MM.1S (cell line): ENCODE data around the gene PTGDR2.

Experiments used
- DNase-seq: peaks from one replicate; pipeline ENCODE4 v3.0.0-alpha.2; 2015
- H2AFZ ChIP-seq: fragments of 300-600 bp; sonication (generic); 2 replicates; pipeline ENCODE4 v1.6.0; 2016; ENCODE audit warnings: antibody characterized with exemption, low read length
- H3F3A ChIP-seq: fragments of 300-600 bp; sonication (generic); 2 replicates; pipeline ENCODE4 v1.6.1; 2016; ENCODE audit warnings: mild to moderate bottlenecking, antibody characterized with exemption, low read length, moderate library complexity, mixed read lengths; ENCODE audit not compliant: insufficient read depth
- H3K27ac ChIP-seq: fragments of 300-600 bp; sonication (generic); 2 replicates; pipeline ENCODE4 v1.5.1; 2016; ENCODE audit warnings: mild to moderate bottlenecking, low read length
- H3K27me3 ChIP-seq: fragments of 300-600 bp; sonication (generic); replicated peaks from 2 replicates; pipeline ENCODE4 v1.6.0; 2016; ENCODE audit warnings: low read length; ENCODE audit not compliant: insufficient read depth
- H3K36me3 ChIP-seq: fragments of 300-600 bp; sonication (generic); replicated peaks from 2 replicates; pipeline ENCODE4 v1.6.1; 2016; ENCODE audit warnings: mild to moderate bottlenecking, low read length, mixed read lengths; ENCODE audit not compliant: insufficient read depth
- H3K4me1 ChIP-seq: fragments of 300-600 bp; sonication (generic); 2 replicates; pipeline ENCODE4 v1.6.1; 2016; ENCODE audit warnings: low read length, mixed read lengths
- H3K4me2 ChIP-seq: fragments of 300-600 bp; sonication (generic); 2 replicates; pipeline ENCODE4 v1.6.0; 2016; ENCODE audit warnings: low read depth, low read length
- H3K4me3 ChIP-seq: fragments of 300-600 bp; sonication (generic); 2 replicates; pipeline ENCODE4 v1.5.1; 2016; ENCODE audit warnings: low read length, mixed read lengths
- H3K79me2 ChIP-seq: fragments of 300-600 bp; sonication (generic); 2 replicates; pipeline ENCODE4 v1.6.1; 2016; ENCODE audit warnings: mixed run types, low read length, mixed read lengths
- H3K9ac ChIP-seq: fragments of 300-600 bp; sonication (generic); 2 replicates; pipeline ENCODE4 v1.6.1; 2016; ENCODE audit warnings: low read length, mixed read lengths
- H3K9me2 ChIP-seq: fragments of 300-600 bp; sonication (generic); replicated peaks from 2 replicates; pipeline ENCODE4 v1.6.1; 2016; ENCODE audit warnings: mild to moderate bottlenecking, low read length, mixed read lengths; ENCODE audit not compliant: insufficient read depth
- H3K9me3 ChIP-seq: fragments of 300-600 bp; sonication (generic); replicated peaks from 2 replicates; pipeline ENCODE4 v1.6.1; 2016; ENCODE audit warnings: mild to moderate bottlenecking, low read length, mixed read lengths; ENCODE audit not compliant: insufficient read depth
- H4K20me1 ChIP-seq: fragments of 300-600 bp; sonication (generic); 2 replicates; pipeline ENCODE4 v1.6.1; 2016; ENCODE audit warnings: mild to moderate bottlenecking, low read length, moderate library complexity, mixed read lengths; ENCODE audit not compliant: insufficient read depth
- EZH2 ChIP-seq: fragments of 300-600 bp; sonication (generic); optimal IDR thresholded peaks from 2 replicates; pipeline ENCODE3; 2017; ENCODE audit warnings: low read depth, mild to moderate bottlenecking, antibody characterized with exemption, low read length, mixed read lengths
- EZH2phosphoT487 ChIP-seq: fragments of 300-600 bp; sonication (generic); IDR thresholded peaks from 2 replicates; pipeline ENCODE4 v1.6.1; 2018; ENCODE audit warnings: antibody characterized with exemption, low read length
- TF ChIP-seq, protein P1 (sequence below): fragments of 300-600 bp; sonication (generic); IDR thresholded peaks from 2 replicates; pipeline ENCODE4 v1.5.1; 2016; ENCODE audit warnings: antibody characterized with exemption, low read length, mixed read lengths

Gene PTGDR2

GRCh38 chr11:60873533-60873932, 17.8 kb upstream of the PTGDR2 start:
- Histone ChIP-seq H3K9ac (no peak overlapping the region), H3K9me3 (no peaks in the 10 kb centered on the region), H3K36me3 (no peaks in the 10 kb centered on the region), H3F3A (peaks cover 20% of the 10 kb centered on the region), H3K4me2 (no peak overlapping the region), H4K20me1 (no peaks in the 10 kb centered on the region), H3K27me3 (no peaks in the 10 kb centered on the region), H2AFZ (no peak overlapping the region), H3K79me2 (no peaks in the 10 kb centered on the region), H3K4me1 (peaks cover 50% of the 10 kb centered on the region), H3K4me3 (no peak overlapping the region), H3K9me2 (no peaks in the 10 kb centered on the region), H3K27ac (no peak overlapping the region)
- no peak for DNase-seq
- TF ChIP-seq, protein P1, sequence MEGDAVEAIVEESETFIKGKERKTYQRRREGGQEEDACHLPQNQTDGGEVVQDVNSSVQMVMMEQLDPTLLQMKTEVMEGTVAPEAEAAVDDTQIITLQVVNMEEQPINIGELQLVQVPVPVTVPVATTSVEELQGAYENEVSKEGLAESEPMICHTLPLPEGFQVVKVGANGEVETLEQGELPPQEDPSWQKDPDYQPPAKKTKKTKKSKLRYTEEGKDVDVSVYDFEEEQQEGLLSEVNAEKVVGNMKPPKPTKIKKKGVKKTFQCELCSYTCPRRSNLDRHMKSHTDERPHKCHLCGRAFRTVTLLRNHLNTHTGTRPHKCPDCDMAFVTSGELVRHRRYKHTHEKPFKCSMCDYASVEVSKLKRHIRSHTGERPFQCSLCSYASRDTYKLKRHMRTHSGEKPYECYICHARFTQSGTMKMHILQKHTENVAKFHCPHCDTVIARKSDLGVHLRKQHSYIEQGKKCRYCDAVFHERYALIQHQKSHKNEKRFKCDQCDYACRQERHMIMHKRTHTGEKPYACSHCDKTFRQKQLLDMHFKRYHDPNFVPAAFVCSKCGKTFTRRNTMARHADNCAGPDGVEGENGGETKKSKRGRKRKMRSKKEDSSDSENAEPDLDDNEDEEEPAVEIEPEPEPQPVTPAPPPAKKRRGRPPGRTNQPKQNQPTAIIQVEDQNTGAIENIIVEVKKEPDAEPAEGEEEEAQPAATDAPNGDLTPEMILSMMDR, result no peak
- TF ChIP-seq EZH2 (no peak), EZH2phosphoT487 (no peak)

DNA sequence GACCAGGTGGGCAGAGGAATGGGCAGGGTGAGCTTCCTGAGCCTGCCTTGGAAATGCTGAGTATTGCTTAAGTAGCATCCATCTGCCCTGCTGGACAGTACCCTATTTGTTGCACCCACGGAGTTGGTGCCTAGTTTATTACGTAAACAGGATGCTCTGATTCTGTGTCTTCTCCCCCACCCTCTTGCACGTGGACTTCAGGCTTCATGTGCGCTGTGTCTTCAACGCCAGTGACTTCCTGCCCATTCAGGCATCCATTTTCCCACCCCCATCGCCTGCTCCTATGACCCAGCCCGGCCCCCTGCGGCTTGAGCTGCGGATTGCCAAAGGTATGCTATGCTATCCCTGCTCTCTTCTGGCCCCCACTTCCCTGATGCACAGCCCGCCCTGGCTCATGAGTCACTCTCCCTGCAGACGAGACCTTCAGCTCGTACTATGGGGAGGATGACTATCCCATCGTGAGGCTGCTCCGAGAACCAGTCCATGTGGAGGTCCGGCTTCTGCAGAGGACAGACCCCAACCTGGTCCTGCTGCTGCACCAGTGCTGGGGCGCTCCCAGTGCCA, 17.3 kb upstream of the PTGDR2 start:
- no peaks in the 10 kb centered on the region for H3K79me2 ChIP-seq
- no peak overlapping the region for H3K4me3 ChIP-seq
- no peak overlapping the region for H3K4me2 ChIP-seq
- peaks cover 20% of the 10 kb centered on the region for H3F3A ChIP-seq
- no peaks in the 10 kb centered on the region for H3K9me3 ChIP-seq
- H3K27me3 ChIP-seq, result no peaks in the 10 kb centered on the region
- peak overlapping the region; percentile 100; the same call in 1 of the 2 replicates for H3K27ac ChIP-seq
- DNase-seq, result no peak
- H3K9me2 ChIP-seq, result no peaks in the 10 kb centered on the region
- no peak overlapping the region for H2AFZ ChIP-seq
- TF ChIP-seq EZH2, result no peak
- no peak for TF ChIP-seq EZH2phosphoT487
- TF ChIP-seq, protein P1, result no peak
- H3K9ac ChIP-seq, result no peak overlapping the region
- no peaks in the 10 kb centered on the region for H3K36me3 ChIP-seq
- peaks cover 54% of the 10 kb centered on the region for H3K4me1 ChIP-seq
- H4K20me1 ChIP-seq, result no peaks in the 10 kb centered on the region

DNA sequence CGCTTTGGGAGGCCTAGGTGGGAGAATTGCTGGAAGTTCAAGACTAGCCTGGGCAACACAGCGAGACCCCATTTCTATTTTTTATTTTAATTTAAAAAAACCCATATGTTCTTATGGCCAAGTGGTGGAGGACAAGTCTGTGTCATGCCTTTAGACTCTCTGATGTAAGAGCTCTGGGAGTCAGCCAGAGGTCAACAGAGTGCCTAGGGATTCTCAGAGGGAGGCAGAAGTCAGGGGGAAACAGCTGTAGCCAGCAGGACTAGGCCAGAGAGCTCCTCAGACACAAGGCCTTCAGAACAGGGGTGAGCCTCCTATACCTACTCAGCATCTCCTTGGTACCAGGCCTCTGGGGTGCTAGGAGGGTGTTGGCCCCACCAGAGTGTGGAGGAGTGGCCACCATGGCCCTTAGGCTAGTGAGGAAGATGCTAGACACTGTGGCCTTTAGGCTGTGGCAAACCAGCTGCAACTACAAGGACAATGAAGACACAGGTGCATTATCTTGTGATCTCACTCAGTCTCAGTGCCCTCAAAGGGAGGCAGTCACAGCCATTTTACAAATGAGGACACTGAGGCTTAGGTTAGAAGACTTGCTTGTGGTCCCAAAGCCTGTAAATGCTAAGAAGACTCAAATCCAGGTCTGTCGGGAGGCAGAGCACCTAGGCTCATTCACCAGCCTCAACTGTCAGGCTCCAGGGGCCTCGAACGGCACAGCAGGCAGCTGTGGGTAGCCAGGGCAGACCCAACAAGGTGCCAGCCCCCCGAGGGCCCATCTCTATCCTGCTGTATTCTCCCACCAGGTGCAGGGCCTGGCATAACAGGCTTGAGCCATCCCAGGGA, 16.6 kb upstream of the PTGDR2 start:
- Histone ChIP-seq H3K27me3 (no peaks in the 10 kb centered on the region), H3K9me3 (no peaks in the 10 kb centered on the region), H2AFZ (peak overlapping the region; percentile 32; the same call in 1 of the 2 replicates), H3K27ac (peak overlapping the region; percentile 100), H3K79me2 (no peaks in the 10 kb centered on the region), H3K4me1 (peaks cover 60% of the 10 kb centered on the region), H3K4me2 (peak overlapping the region; percentile 78; the same call in 1 of the 2 replicates), H3F3A (peaks cover 20% of the 10 kb centered on the region), H3K9me2 (no peaks in the 10 kb centered on the region), H3K4me3 (no peak overlapping the region), H3K36me3 (no peaks in the 10 kb centered on the region), H4K20me1 (no peaks in the 10 kb centered on the region), H3K9ac (peak overlapping the region; percentile 7; the same call in 1 of the 2 replicates)
- DNase-seq, result peak; percentile 47
- TF ChIP-seq, protein P1, result no peak
- no peak for TF ChIP-seq EZH2phosphoT487
- no peak for TF ChIP-seq EZH2
